ENCODE results near the gene IKZF3.

IKZF3 gene

DNA sequence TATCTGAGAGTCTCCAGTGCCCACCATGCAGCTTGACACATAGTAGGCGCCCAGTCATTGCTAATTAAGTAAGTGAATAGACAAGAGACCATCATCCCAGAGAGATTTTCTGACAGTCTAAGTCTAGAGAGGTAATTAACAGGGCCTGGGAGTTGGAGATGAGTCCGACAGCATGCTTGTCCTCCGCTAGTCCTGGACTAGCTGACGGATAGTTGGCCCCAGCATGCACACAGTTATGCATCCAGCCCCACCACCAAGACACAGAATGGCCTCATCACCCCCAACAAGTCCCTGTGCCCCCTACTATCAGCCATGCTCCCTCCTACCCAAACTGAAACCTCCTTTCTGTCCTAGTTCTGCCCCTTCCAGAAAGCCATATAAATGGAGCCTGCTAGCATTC is 116.4 kb downstream of the IKZF3 start:
- no peak for DNase-seq
- in situ Hi-C loops (cut with MboI; ENCODE audit: low pct_unique_long_range_greater_than_20kb, low sequenced_read_pairs): no loop called here

DNA sequence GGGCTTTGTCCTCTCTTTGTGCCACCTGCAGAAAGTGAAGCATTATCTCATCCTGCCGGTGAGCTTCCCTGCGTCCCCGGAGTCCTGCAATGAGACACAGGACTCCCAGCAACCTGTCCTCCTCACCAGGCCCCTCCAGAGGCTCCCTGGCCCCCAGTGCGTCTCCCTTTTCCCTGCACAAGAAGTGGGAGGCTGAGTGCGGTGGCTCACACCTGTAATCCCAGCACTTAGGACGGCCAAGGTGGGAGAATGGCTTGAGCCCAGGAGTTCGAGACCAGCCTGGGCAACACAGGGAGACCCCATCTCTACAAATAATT is 118.0 kb downstream of the IKZF3 start:
- in situ Hi-C loops (cut with MboI; ENCODE audit: low pct_unique_long_range_greater_than_20kb, low sequenced_read_pairs): no loop called here
- DNase-seq: no peak

DNA sequence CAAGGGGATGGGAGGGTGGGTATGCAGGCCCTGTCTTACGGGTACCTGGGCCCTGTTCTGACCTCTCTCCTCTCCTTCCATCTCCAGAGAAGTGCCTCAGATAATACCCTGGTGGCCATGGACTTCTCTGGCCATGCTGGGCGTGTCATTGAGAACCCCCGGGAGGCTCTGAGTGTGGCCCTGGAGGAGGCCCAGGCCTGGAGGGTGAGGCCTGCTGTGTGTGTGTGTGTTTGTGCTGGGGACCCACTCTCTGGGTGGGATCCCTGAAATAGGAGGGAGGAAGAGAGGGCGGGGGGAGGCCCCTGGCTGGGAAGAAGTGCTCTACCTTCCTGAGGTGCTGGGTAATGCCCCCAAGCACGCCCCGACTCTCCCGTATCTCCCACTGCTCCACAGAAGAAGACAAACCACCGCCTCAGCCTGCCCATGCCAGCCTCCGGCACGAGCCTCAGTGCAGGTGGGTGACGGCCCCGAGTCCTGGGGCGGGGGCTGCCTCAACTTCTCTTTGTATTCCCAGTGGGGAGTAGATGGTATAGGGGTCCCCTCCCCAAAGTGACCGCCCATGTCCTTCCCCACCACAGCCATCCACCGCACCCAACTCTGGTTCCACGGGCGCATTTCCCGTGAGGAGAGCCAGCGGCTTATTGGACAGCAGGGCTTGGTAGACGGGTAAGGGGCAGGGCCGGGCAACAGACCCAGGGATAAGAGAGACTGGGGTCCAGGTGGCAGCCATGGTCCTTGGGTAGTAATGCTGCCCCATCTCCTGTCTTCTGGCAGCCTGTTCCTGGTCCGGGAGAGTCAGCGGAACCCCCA is 118.6 kb downstream of the IKZF3 start:
- in situ Hi-C loops (cut with MboI; ENCODE audit: low pct_unique_long_range_greater_than_20kb, low sequenced_read_pairs): no loop called here
- no peak for DNase-seq

DNA sequence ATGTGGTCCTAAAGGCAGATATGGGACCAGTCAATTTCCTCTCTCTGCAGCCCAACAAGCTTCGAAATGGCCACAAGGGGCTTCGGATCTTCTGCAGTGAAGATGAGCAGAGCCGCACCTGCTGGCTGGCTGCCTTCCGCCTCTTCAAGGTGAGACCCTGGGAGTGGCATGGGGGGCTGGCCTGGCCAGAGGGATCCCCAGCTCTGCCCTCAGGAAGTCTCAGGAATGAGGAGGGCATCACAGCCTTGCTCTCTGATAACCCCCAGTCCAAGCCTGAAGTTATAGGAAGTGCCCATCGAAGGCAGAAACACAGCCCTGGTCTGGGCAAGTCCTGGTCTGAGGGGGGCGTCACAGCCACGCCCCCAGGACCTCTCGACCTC is 119.3 kb downstream of the IKZF3 start:
- in situ Hi-C loops (cut with MboI; ENCODE audit: low pct_unique_long_range_greater_than_20kb, low sequenced_read_pairs): no loop called here

DNA sequence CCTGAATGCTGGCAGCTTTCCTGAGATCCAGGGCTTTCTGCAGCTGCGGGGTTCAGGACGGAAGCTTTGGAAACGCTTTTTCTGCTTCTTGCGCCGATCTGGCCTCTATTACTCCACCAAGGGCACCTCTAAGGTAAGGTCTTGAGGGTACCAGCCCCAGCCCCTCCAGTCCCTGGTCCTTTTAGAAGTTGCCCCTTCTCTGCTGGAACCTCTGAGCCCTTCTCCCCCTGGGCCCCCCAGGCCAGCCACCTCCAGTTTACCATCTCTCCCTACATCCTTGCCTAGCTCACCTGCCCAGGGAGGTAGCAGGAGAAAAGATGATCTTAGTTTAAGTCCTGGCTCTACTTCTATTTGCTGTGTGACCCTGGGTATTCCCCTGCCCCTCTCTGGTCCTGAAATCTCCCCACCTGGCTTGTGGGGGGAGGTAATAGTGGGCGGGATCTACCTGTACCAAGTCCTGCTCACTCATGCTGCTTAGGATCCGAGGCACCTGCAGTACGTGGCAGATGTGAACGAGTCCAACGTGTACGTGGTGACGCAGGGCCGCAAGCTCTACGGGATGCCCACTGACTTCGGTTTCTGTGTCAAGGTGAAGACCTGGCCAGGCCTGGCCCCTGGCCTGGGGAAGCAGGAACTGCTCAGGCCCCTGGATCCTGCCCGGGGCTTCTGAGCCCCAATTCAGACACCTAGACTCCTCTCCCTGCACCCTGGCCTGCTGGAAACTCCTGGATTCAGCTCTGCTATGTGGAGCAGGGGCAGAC is 119.9 kb downstream of the IKZF3 start:
- in situ Hi-C loops (cut with MboI; ENCODE audit: low pct_unique_long_range_greater_than_20kb, low sequenced_read_pairs): no loop called here
- DNase-seq: no peak

More for the DNA sequence above, 119.3 kb downstream of the IKZF3 start:
- no peak for DNase-seq

DNA sequence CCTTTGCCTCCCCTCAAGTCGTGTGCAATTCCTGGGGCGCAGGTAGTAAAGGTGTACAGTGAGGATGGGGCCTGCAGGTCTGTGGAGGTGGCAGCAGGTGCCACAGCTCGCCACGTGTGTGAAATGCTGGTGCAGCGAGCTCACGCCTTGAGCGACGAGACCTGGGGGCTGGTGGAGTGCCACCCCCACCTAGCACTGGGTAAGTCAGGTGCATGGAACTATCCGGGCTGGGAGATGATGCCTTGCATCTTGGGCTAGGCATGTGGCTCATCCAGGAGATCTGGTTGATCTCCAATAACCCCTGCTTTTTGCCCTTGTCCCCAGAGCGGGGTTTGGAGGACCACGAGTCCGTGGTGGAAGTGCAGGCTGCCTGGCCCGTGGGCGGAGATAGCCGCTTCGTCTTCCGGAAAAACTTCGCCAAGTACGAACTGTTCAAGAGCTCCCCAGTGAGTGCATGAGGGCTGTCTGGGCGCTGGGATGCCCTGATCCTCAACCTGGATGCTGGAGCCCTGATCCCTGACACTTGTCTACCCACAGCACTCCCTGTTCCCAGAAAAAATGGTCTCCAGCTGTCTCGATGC is 121.2 kb downstream of the IKZF3 start:
- no peak for DNase-seq
- in situ Hi-C loops (cut with MboI; ENCODE audit: low pct_unique_long_range_greater_than_20kb, low sequenced_read_pairs): no loop called here

DNA sequence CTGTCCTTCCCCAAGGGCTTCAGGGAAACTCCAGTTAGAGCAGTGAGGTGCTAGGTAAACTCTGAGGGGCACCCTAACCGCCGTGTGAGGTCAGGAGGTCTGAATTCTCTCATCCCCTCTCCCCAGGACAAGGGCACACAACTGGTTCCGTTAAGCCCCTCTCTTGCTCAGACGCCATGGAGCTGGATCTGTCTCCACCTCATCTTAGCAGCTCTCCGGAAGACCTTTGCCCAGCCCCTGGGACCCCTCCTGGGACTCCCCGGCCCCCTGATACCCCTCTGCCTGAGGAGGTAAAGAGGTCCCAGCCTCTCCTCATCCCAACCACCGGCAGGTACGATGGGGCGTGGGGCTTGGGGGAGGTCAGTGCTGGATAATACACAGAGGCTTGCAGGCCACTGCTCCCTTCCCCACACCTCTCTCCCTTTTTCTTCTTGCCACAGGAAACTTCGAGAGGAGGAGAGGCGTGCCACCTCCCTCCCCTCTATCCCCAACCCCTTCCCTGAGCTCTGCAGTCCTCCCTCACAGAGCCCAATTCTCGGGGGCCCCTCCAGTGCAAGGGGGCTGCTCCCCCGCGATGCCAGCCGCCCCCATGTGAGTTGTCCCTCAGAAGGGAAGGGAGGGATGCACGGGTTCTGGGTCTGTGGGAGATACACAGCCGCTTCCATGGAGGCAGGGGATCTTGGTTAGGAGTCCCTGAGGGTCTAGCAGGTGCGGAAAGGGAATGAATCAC is 121.8 kb downstream of the IKZF3 start:
- in situ Hi-C loops (cut with MboI; ENCODE audit: low pct_unique_long_range_greater_than_20kb, low sequenced_read_pairs): no loop called here
- DNase-seq: no peak

DNA sequence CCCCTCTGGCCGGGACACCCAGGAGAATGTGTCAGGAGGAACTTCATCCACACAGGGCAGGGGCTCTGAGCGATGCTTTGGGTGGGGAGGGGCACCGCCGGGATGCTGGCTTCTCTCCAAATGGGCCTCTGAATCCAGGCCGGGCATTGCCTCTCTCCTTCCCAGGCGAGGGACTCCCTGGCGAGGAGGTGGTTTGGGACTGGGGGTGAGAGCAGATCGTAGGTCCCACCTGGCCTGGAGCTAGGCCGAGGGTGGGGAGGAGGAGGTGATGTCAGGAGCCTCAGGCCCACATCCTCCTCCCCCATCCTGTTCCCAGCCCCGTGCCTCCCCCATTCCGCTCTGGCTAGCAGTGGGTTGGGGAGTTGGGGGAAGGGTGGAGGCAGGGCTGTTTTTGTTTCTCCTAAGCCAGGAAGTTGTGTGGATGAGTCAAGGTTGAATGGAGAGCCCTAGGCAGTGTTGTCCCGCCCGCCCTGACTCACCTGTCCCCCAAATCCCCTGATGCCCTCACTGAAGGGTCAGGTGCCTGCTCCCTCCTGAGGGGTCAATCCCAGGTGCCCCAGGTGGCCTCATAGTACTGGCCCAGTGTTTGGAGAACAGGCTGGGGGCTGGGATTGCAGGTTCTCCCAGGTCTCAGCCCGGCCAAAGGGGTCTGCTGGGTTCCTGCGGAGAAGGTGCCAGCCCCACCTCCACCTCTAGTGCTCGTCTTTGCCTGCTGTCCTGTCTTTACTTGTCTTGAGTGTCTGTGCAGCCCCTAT is 123.6 kb downstream of the IKZF3 start:
- in situ Hi-C loops (cut with MboI; ENCODE audit: low pct_unique_long_range_greater_than_20kb, low sequenced_read_pairs): no loop called here
- DNase-seq: peak; percentile 39

DNA sequence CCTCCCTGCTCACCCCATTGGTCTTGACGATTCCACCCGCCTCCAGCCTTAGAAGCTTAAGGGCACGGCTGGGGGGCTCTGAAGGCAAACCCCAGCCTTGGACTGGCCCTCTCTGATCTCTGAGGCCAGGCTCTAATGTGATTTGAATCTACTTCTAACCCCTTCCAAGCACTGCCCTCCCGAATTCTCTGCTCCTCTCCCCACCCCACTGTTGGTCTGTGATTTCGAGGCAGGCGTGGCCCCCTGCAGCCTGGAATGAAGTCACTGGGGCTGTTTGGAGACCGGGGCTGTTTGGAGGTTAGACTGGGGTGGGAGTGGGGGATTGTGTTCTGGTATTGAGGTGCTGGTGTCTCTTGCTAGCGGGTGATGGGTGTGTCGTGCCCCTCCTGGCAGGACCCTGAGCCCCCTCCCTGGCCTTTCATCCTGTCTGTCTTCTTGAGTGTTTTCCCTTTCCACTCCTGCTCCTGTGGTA is 124.2 kb downstream of the IKZF3 start:
- DNase-seq: no peak
- in situ Hi-C loops (cut with MboI; ENCODE audit: low pct_unique_long_range_greater_than_20kb, low sequenced_read_pairs): no loop called here

DNA sequence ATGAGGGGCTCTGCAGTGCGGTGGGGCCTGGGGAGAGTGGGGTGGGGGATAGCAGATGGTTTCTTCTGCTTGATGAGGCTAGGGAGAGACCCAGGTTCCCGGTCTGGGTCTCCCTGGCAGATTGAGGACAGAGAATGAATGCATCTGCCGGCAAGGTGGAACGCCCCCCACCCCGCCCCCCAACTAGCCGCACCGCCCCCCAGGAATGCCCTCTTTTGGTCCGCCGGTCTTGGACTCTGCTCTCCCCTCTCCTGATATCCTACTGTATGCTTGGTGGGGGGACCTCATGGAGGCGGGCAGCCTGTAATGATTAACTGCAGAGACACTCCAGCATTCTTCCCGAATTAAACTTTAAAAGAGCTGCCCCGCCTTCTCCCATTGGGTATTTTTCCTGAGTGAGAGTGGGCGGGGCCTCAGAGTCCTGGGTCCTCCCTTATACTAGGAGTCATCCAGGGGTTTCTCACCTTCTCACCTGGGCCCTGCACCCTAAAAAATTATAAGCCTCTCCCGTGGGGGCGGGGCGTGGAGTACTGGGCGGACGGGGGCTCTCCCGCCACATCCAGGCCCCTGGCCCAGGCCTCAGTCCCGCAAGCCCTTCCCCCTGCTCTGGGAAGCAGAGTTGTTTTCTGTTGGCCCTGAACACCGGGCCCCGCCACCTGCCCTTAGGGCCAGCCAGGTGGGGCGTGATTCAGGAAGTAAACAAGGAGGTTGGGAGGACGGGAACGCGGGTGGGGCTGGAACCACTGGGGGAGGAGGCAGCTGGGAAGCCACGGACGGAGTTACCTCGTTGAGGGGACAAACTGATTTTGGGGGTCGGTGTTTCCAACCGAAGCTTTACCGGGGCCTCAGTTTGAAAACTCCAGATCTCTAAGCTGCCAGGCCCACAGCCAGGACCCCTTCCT is 124.9 kb downstream of the IKZF3 start:
- no peak for DNase-seq
- in situ Hi-C loops (cut with MboI; ENCODE audit: low pct_unique_long_range_greater_than_20kb, low sequenced_read_pairs): no loop called here

DNA sequence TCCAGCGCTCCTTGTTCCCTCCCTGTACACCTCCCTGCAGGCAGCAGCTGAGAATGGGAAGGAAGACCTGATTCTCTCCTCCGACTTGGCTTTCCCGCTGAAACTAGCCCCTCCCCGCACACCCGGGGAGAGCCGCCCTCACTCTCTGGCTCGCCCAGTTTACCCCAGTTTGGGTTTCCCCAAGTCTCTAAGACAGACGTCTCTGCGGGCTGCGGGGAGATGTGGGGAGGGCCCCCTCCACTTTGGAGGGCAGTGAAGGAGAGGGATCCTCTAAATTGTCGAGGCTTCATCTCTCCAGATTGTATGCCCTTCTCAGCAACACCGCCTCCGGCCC is 125.6 kb downstream of the IKZF3 start:
- DNase-seq: no peak
- in situ Hi-C loops (cut with MboI; ENCODE audit: low pct_unique_long_range_greater_than_20kb, low sequenced_read_pairs): no loop called here

DNA sequence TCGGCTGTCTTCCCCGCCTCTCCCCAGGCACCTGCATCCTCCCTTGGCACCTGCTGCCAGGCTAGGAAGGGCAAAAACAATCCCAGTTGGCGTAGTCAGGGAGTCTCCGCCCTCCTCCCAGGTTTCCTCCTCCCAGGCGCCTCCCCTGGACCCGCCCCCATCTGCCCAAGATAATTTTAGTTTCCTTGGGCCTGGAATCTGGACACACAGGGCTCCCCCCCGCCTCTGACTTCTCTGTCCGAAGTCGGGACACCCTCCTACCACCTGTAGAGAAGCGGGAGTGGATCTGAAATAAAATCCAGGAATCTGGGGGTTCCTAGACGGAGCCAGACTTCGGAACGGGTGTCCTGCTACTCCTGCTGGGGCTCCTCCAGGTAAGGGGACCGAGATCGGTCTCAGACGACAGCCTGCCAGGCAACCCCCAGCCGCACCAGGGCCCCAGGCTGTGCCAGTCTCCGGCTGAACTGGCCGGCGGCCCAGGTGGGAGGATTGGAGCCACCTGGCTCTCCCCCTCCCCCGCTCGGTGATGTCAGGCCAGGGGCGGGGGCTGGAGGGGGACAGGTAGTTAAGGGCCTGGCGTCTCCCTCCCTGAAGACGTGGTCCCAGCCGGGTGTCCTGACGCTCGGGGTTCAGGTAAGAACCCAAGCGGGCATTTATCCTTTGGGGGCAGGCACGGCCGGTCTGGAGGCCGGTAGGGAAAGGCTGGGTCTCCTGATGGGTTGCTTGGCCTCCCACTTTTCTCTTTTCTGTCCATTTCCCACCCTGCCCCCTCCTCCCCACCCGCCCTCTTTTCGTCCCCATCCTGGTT is 126.1 kb downstream of the IKZF3 start, which contains the start of gene GRB7:
GRB7 (plus strand) TSS at position 179 of the 808 bp plus-strand sequence. CDS start 4,364 bp downstream, outside the sequence.
- no peak for DNase-seq

DNA sequence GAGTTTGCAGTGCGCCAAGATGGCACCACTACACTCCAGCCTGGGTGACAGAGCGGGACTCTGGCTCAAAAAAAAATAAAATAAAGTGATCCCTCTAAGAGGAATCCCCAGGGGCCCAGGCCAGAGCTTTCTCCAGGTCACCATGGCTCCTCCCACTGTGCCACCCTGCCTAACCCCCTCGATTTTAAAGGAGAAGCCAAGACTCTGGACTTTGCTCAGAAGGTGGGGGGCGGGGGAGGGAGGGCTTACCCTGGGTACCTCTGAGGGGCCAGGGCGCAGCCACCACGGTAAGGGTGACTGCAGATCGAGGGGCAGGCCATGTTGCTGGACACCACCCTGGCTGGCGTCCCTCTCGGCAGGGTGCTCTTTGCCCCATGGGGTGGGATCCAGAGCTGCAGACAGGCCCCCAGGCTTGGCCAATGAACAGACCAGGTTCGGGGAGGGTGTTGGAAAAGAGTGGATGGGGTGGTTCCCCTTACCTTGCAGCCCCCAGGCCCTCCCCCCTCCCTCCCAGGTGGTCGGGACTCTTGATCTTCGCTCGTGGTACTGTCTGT is 126.8 kb downstream of the IKZF3 start:
- in situ Hi-C loops (cut with MboI; ENCODE audit: low pct_unique_long_range_greater_than_20kb, low sequenced_read_pairs): no loop called here
- DNase-seq: no peak

More for the DNA sequence above, 126.1 kb downstream of the IKZF3 start, which contains the start of gene GRB7:
- in situ Hi-C loops (cut with MboI; ENCODE audit: low pct_unique_long_range_greater_than_20kb, low sequenced_read_pairs): no loop called here

DNA sequence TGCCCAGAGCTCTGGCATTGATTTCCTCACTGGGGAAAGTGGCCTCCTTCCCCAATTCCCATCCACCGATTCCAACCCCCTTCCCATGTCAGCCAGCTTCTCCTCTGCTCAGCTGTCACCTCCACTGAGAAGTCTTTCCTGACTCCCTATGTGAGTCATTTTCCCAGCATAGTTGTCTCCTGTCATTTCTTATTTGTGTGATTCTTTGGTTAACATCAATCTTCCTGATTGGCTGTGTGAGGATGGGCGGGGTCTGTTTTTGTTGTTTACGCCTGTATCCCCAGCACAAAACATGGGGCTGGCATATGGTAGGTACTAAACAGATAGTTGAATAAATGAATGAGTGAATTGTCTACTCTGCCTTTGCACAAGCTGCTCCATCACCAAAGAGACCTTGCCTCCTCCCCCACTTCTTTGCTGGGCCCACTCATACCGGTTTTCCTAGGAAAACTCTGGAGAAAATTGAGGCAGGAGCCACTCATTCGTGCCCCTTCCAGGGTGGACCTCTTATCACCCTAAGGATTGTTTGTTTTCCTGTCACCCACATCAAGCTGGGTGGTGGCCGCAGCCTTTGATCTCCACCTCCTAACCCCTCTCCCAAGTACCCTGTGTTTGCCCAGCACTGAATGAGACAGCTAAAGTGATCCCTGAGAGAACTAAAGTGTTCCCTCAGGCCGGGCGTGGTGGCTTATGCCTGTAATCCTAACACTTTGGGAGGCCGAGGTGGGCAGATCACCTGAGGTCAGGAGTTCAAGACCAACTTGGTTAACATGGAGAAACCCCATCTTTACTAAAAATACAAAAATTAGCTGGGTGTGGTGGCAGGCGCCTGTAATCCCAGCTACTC is 127.6 kb downstream of the IKZF3 start:
- no peak for DNase-seq
- in situ Hi-C loops (cut with MboI; ENCODE audit: low pct_unique_long_range_greater_than_20kb, low sequenced_read_pairs): no loop called here

DNA sequence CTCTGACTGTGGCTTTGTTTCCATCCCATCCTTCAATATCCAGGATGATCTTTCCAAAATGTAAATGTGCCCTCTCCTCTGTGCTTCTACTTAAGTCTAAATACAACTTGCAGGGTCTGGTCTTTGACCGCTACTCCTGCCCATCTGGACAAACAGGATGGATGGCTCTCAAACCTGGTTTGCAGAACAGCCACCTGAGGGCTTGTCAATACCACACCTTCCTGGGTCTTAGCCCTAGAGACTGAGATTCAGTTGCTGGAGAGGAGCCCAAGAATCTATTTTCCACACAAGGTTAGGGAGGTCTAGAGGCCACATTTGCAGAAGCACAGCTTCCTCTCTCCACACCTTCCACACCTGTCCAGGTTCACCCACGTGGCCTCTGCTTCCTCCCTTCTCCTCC is 128.2 kb downstream of the IKZF3 start:
- no peak for DNase-seq
- in situ Hi-C loops (cut with MboI; ENCODE audit: low pct_unique_long_range_greater_than_20kb, low sequenced_read_pairs): no loop called here

DNA sequence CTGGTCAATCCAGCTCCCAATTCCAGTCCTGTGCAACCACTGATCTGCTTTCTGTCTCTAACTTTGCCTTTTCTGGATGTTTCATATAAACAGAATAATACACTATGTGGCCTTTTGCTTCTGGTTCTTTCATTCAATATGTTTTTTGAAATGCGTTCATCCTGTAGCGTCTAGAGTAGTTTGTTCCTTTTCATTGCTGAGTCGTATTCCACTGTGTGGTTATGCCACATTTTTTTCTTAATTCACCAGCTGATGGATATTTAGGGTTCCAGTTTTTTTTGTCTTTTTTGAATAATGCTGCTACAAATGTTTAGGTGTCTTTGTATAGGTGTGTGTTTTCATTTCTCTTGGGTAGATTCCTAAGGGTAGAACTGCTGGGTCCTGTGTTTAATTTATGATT is 131.5 kb downstream of the IKZF3 start:
- no peak for DNase-seq

More for the DNA sequence above, 131.5 kb downstream of the IKZF3 start:
- in situ Hi-C loops (cut with MboI; ENCODE audit: low pct_unique_long_range_greater_than_20kb, low sequenced_read_pairs): no loop called here
